ENCODE results near the gene ZNF155. TPM values are rescaled to one million over a fixed set of nuclear protein-coding genes. Genes with fewer than 3 reads are reported as not detected.

ZNF155 gene
- total RNA-seq (1 to 10 TPM; 4.0 to 7.7 (median 6.6) TPM), polyA plus RNA-seq (1 to 10 TPM; 4.9 to 5.1 TPM)
- long read RNA-seq, donor 1, partial matches to known transcripts, result 1 of 6 reads
- long read RNA-seq, donor 1, other reads (novel, unspliced or antisense), result 4 of 6 reads
- long read RNA-seq, donor 2, transcript ZNF155-201 (5 exons, 2,596 nt), result major isoform, 15 of 20 reads
- long read RNA-seq, donor 2, partial matches to known transcripts, result 0 of 20 reads
- long read RNA-seq, donor 2, other reads (novel, unspliced or antisense), result 2 of 20 reads
- long read RNA-seq, donor 3, partial matches to known transcripts, result 0 of 4 reads
- long read RNA-seq, donor 3, other reads (novel, unspliced or antisense), result 3 of 4 reads

GRCh38 chr19:43983912-43984686 is at the start of gene ZNF155:
TSS of gene ZNF155 (plus strand) at chr19:43984188. CDS start at chr19:43988544, 4,356 bp downstream.
- H3K4me3 ChIP-seq, result peak within 1 kb of the TSS; percentile 51 to 89 (median 72)
- DNase-seq (peak; percentile 92 to 97 (median 96)), ATAC-seq (peak; percentile 99 to 100 (median 100))
- H3K27ac ChIP-seq, result peak within 1 kb of the TSS in 11 of 12 donors; percentile 63 to 91 (median 76)
- H3K4me1 ChIP-seq, result peaks cover 0 to 15% (median 7%) of the 10 kb centered on the region in 12 donors
- intact Hi-C loops (cut with DNase I), result loop anchor here in 6 of 10 donors (1.0 to 10.0 kb wide), 7 partner anchors 18 to 181 kb away; partner anchors contain the start of genes ZNF230 (in 6 of the 6), ZNF221 (in 2 of the 6), ZNF45 (in 2 of the 6) and ZNF225 (in 1 of the 6)
- peaks cover 0 to 18% (median 8%) of the 10 kb centered on the region in 9 donors for H3K36me3 ChIP-seq
- no peak for TF ChIP-seq CTCF (IDR thresholded peaks at IDR 0.05)
- no peak for TF ChIP-seq POLR2A (IDR thresholded peaks at IDR 0.05)
- no peaks in the 10 kb centered on the region for H3K27me3 ChIP-seq
- WGBS, 4 donors, result 0 to 1% (median 0%) methylated on average over 30 to 40 of the region's 40 CpGs
- peaks cover 0 to 38% (median 14%) of the 10 kb centered on the region in 12 donors for H3K9me3 ChIP-seq

- no peak for TF ChIP-seq CTCF (IDR thresholded peaks at IDR 0.05)
- peak in 1 of 2 donors; percentile 56 for TF ChIP-seq POLR2A (IDR thresholded peaks at IDR 0.05)
- ATAC-seq (peak; percentile 97 to 99 (median 99)), DNase-seq (peak; percentile 91 to 94 (median 92))
- 0 to 1% (median 0%) methylated on average over 30 to 42 of the region's 42 CpGs for WGBS, 4 donors
- Histone ChIP-seq H3K9me3 (peaks cover 0 to 12% (median 0%) of the 10 kb centered on the region in 12 donors), H3K27ac (peak within 1 kb of the TSS; percentile 71 to 93 (median 88)), H3K4me1 (peaks cover 0 to 21% (median 12%) of the 10 kb centered on the region in 12 donors), H3K4me3 (peak within 1 kb of the TSS; percentile 49 to 77 (median 66)), H3K27me3 (no peaks in the 10 kb centered on the region), H3K36me3 (peaks cover 3 to 31% (median 29%) of the 10 kb centered on the region in 9 donors)
- intact Hi-C loops (cut with DNase I), result loop anchor here in 3 of 10 donors (1.0 to 10.0 kb wide), 5 partner anchors 16 to 110 kb away; partner anchors contain the start of genes ZNF155 (in 2 of the 3), ZNF221 (in 2 of the 3) and ZNF283 (in 1 of the 3)
These were observed 48.8 kb upstream of the ZNF155 start, which contains the start of gene ZNF45 for GRCh38 chr19:43934985-43935708. TSS of gene ZNF45 (minus strand) at chr19:43935282. CDS start at chr19:43922185, 13,097 bp downstream.

GRCh38 chr19:43936188-43936587 is 47.8 kb upstream of the ZNF155 start:
- TF ChIP-seq POLR2A (IDR thresholded peaks at IDR 0.05), result no peak
- no peak for TF ChIP-seq CTCF (IDR thresholded peaks at IDR 0.05)
- no peak overlapping the region for H3K4me3 ChIP-seq
- ATAC-seq (no peak), DNase-seq (no peak)
- H3K27me3 ChIP-seq, result no peaks in the 10 kb centered on the region
- intact Hi-C loops (cut with DNase I), result loop anchor here in 1 of 10 donors (5.0 to 10.0 kb wide), 2 partner anchors 34 to 111 kb away; partner anchors contain the start of gene ZNF283
- H3K9me3 ChIP-seq, result peaks cover 0 to 13% (median 0%) of the 10 kb centered on the region in 12 donors
- peaks cover 0 to 21% (median 12%) of the 10 kb centered on the region in 12 donors for H3K4me1 ChIP-seq
- WGBS, 4 donors, result 70 to 80% (median 74%) methylated on average over 5 of the region's 5 CpGs
- H3K27ac ChIP-seq, result no peak overlapping the region
- H3K36me3 ChIP-seq, result peaks cover 0 to 20% (median 19%) of the 10 kb centered on the region in 9 donors
